Transverse colon (tissue), 4 donors: ENCODE results near the gene PANX2. TPM values are rescaled to one million over a fixed set of nuclear protein-coding genes. Genes with fewer than 3 reads are reported as not detected.

ENCODE experiments used
- DNase-seq: peaks from one replicate; pipeline ENCODE4 v3.0.0-alpha.2; 2019
- H3K27ac ChIP-seq, 4 donors: fragments of 200-600 bp; sonication (generic); 2 replicates each; pipeline ENCODE4 v1.5.1; 2016 to 2018; ENCODE audit warnings: inconsistent platforms in 4 of 4
- H3K27me3 ChIP-seq: fragments of 200-600 bp; sonication (generic); 2 replicates; pipeline ENCODE4 v1.5.1; 2017; ENCODE audit warnings: inconsistent platforms
- H3K36me3 ChIP-seq, 4 donors: fragments of 200-600 bp; sonication (generic); 2 replicates each; pipeline ENCODE4 v1.5.1; 2017 to 2019; ENCODE audit warnings: inconsistent platforms in 4 of 4
- H3K4me1 ChIP-seq, 4 donors: fragments of 200-600 bp; sonication (generic); 2 replicates each; pipeline ENCODE4 v1.5.1; 2017 to 2020; ENCODE audit warnings: inconsistent platforms in 4 of 4
- H3K4me3 ChIP-seq, 4 donors: fragments of 200-600 bp; sonication (generic); 1 replicate in 1 of 4; 2 replicates in 3 of 4; pipeline versions ENCODE4 v1.5.1 to v1.6.1; 2017 to 2019; ENCODE audit warnings: inconsistent platforms in 4 of 4
- H3K9me3 ChIP-seq, 2 donors: fragments of 200-600 bp; sonication (generic); 2 replicates each; pipeline ENCODE4 v1.5.1; 2017 to 2019; ENCODE audit warnings: inconsistent platforms in 2 of 2
- EP300 ChIP-seq: sonication (generic); formaldehyde crosslinking; IDR thresholded peaks from one replicate; pipeline ENCODE4 v1.6.1; 2017; ENCODE audit warnings: antibody characterized with exemption, low read depth
- POLR2A ChIP-seq: fragments of 450-650 bp; IDR thresholded peaks from one replicate; pipeline ENCODE4 v1.6.1; 2016; ENCODE audit warnings: antibody characterized with exemption, mild to moderate bottlenecking, moderate library complexity
- POLR2AphosphoS5 ChIP-seq, 3 donors: sonication (generic); formaldehyde crosslinking; IDR thresholded peaks; one replicate each; pipeline ENCODE4 v1.6.1; 2016; ENCODE audit warnings: antibody characterized with exemption in 3 of 3
- WGBS, 2 donors: methylation state at CpG; one replicate each; pipeline ENCODE4 v1.1.5; 2018; ENCODE audit warnings: low coverage in 1 of 2; 5-methylcytosine and 5-hydroxymethylcytosine counted together
- in situ Hi-C, 4 donors: fragments of 200-750 bp; cut with MboI; loops; one replicate each; pipeline versions ENCODE4 v1.15.0 to v1.15.1; 2017; ENCODE audit warnings: low sequenced_read_pairs in 3 of 4, low pct_ligation_motif_present in 1 of 4, low pct_unique_long_range_greater_than_20kb in 1 of 4
- intact Hi-C: fragments of 100-400 bp; cut with DNase I; formaldehyde crosslinking; loops from one replicate; pipeline ENCODE4 v1.15.1; 2023; ENCODE audit warnings: low total_unique reads
- total RNA-seq, 4 donors: library from RNA; depleted of rRNA; stranded (reverse); fragments of >200 nt; gene quantifications; one replicate each; pipeline ENCODE4 v1.1.0, GENCODE V29; 2016
- TF ChIP-seq, protein P1 (sequence below), 5 experiments: fragments of 200-600 bp in 3 of 5; fragments of 450-650 bp in 2 of 5; sonication (generic) in 3 of 5; IDR thresholded peaks; 1 replicate in 2 of 5; 2 replicates in 3 of 5; pipeline ENCODE4 v1.5.1; 2016 to 2017; ENCODE audit warnings: antibody characterized with exemption in 5 of 5, inconsistent platforms in 3 of 5, mild to moderate bottlenecking in 2 of 5, moderate library complexity in 1 of 5

The PANX2 gene
- total RNA-seq, 4 donors from 2014 or later, result 0.32 TPM; not detected in 3

DNA sequence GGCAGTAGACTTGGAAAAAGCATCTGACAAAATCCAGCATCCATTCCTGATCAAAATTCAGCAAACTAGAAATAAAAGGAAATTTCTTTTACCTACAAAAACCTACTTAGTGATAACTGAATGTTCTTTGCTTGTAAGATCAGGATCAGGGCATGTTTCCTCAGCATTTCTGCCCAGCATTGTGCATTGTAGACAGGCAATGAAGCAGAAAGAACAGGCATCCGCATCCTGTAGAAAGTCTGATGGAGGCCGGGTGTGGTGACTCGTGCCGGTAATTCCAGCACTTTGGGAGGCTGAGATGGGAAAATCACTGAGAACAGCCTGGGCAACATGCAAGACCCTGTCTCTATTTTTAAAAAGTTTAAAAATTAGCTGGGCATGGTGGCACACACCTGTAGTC is 32.5 kb upstream of the PANX2 start:
- in situ Hi-C loops, result no loop called here

DNA sequence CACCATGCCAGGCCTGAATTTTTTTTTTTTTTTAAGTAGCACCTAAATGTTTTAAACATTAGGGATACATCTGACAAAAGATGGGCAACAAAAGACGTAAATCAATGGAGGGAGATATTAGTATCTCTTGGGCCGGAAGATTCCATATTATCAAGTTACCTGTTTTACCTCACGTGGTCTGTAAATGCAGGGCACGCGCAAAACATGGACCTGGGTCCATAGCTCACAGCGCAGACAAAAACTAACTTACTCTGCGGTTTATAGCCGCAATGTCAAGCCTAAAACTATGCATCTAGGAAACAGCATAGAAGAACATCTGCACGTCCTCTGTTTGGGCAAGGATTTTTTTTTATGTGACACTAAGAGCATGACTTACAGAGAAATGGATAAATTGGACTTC is 31.5 kb upstream of the PANX2 start:
- in situ Hi-C loops, result no loop called here
- peaks cover 34% of the 10 kb centered on the region for H3K27me3 ChIP-seq
- no peak overlapping the region for H3K4me3 ChIP-seq
- intact Hi-C loops, result no loop called here
- H3K27ac ChIP-seq, result no peak overlapping the region
- H3K9me3 ChIP-seq, result no peaks in the 10 kb centered on the region
- no peak for DNase-seq
- TF ChIP-seq POLR2AphosphoS5 (IDR thresholded peaks at IDR 0.05) (no peak), EP300 (no peak), POLR2A (no peak)
- TF ChIP-seq, protein P1, sequence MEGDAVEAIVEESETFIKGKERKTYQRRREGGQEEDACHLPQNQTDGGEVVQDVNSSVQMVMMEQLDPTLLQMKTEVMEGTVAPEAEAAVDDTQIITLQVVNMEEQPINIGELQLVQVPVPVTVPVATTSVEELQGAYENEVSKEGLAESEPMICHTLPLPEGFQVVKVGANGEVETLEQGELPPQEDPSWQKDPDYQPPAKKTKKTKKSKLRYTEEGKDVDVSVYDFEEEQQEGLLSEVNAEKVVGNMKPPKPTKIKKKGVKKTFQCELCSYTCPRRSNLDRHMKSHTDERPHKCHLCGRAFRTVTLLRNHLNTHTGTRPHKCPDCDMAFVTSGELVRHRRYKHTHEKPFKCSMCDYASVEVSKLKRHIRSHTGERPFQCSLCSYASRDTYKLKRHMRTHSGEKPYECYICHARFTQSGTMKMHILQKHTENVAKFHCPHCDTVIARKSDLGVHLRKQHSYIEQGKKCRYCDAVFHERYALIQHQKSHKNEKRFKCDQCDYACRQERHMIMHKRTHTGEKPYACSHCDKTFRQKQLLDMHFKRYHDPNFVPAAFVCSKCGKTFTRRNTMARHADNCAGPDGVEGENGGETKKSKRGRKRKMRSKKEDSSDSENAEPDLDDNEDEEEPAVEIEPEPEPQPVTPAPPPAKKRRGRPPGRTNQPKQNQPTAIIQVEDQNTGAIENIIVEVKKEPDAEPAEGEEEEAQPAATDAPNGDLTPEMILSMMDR (IDR thresholded peaks at IDR 0.05), result no peak
- H3K36me3 ChIP-seq, result no peaks in the 10 kb centered on the region
- H3K4me1 ChIP-seq, result no peaks in the 10 kb centered on the region
- 82 to 91% methylated on average over 9 of the region's 9 CpGs for WGBS, 2 donors

More for the DNA sequence above, 32.5 kb upstream of the PANX2 start:
- intact Hi-C loops, result no loop called here
- TF ChIP-seq, protein P1 (IDR thresholded peaks at IDR 0.05), result no peak
- TF ChIP-seq POLR2A, result no peak
- no peak for TF ChIP-seq EP300
- no peak for TF ChIP-seq POLR2AphosphoS5 (IDR thresholded peaks at IDR 0.05)
- Histone ChIP-seq H3K27me3 (peaks cover 25% of the 10 kb centered on the region), H3K4me3 (no peak overlapping the region), H3K9me3 (no peaks in the 10 kb centered on the region), H3K4me1 (no peaks in the 10 kb centered on the region), H3K27ac (no peak overlapping the region), H3K36me3 (no peaks in the 10 kb centered on the region)
- DNase-seq, result no peak
- 90% methylated on average over 4 of the region's 4 CpGs; no CpG with 5 or more reads in 1 of the 2 donors for WGBS, 2 donors

DNA sequence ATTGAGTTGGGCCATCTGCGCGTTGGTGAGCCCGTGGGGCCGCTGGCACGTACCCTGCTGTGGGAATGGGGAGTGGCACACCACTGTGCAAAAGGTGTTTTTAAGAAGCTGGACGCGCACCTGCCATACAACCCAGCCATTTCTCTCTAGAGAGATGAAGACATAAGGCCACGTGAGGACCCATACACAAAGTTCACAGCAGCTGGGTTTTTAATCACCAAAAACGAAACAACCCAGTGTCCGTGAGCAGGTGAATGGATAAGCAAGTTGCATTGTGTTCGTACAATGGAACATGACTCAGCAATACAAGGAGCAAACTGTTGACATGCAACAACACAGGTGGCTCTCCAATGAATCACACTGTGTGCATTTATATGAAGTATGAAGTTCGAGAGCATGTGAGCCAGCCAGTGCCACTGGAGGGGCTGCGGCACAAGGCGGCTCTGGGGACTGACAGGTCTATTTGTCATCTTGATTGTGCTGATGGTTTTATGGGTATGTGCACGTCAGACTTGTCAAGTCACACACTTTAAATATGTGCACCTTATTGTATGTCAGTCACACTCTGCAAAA is 30.6 kb upstream of the PANX2 start:
- Histone ChIP-seq H3K27me3 (peaks cover 38% of the 10 kb centered on the region), H3K36me3 (no peaks in the 10 kb centered on the region), H3K4me1 (no peaks in the 10 kb centered on the region), H3K27ac (no peak overlapping the region), H3K9me3 (no peaks in the 10 kb centered on the region), H3K4me3 (no peak overlapping the region)
- intact Hi-C loops, result no loop called here
- in situ Hi-C loops, result loop anchor here in 2 of 4 donors (10.0 kb wide), 2 partner anchors 65 to 75 kb away; partner anchors contain the start of gene SELENOO (in 1 of the 2)
- no peak for DNase-seq
- 55 to 80% methylated on average over 2 to 15 of the region's 15 CpGs for WGBS, 2 donors
- TF ChIP-seq, protein P1 (IDR thresholded peaks at IDR 0.05), result no peak
- TF ChIP-seq POLR2AphosphoS5 (IDR thresholded peaks at IDR 0.05) (no peak), EP300 (no peak), POLR2A (no peak)

DNA sequence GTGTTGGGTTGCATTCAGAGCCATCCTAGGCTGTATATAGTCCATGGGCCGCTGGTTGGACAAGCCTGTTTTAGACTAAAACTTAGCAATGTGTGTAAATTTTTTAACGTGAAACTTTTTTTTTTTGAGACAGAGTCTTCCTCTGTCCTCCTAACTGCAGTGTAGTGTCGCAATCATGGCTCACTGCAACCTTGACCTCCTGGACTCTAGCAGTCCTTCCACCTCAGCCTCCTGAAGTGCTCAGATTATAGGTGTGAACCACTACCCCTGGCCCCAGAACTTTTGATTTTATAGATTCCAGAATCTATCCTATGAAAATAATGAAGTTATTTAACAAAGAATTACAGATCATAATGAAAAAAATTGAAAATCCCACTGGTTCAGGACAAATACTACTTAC is 29.9 kb upstream of the PANX2 start:
- Histone ChIP-seq H3K9me3 (no peaks in the 10 kb centered on the region), H3K4me1 (no peaks in the 10 kb centered on the region), H3K4me3 (no peak overlapping the region), H3K36me3 (no peaks in the 10 kb centered on the region), H3K27me3 (peaks cover 42% of the 10 kb centered on the region), H3K27ac (no peak overlapping the region)
- in situ Hi-C loops, result loop anchor here in 2 of 4 donors (10.0 kb wide), 2 partner anchors 64 to 74 kb away; partner anchors contain the start of gene SELENOO (in 1 of the 2)
- no peak for DNase-seq
- intact Hi-C loops, result no loop called here
- WGBS, 2 donors, result 41 to 51% methylated on average over 3 of the region's 3 CpGs
- TF ChIP-seq POLR2AphosphoS5 (IDR thresholded peaks at IDR 0.05) (no peak), EP300 (no peak), POLR2A (no peak)
- TF ChIP-seq, protein P1 (IDR thresholded peaks at IDR 0.05), result no peak
